Measurements from ENCODE around the gene EIF2AK2.

DNA sequence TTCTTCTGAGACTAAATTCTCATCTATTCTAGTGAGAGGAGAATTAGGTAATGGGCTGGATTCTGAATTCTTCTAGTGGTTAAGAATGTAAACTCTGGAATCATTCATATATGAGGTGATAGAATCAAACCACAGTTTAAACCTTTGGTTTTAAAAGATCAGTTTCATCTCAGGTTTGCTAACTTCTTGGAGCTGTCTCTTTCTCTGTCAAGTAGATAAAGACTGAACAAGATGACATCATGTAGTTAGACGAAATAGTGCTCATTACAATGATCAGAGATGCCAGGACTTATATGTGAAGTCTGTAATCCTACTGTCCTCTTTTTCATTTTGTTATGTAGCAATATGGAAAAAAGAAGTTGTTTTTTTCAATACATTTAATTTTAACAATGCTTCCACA, 44.4 kb upstream of the EIF2AK2 start:
- TF ChIP-seq EZH2 (IDR thresholded peaks at IDR 0.05) (no peak), POLR2AphosphoS5 (IDR thresholded peaks at IDR 0.05; ENCODE audit: borderline replicate concordance, low read depth, low read length) (no peak)
